Endothelial cell of umbilical vein (primary cell): ENCODE results near the gene PSME3IP1.

Source experiments
- CTCF ChIP-seq, 2 donors: IDR thresholded peaks; 1 replicate in 1 of 2; 2 replicates in 1 of 2; pipeline ENCODE4 v1.5.1; 2011; ENCODE audit warnings: low read length in 2 of 2, mild to moderate bottlenecking in 2 of 2, moderate library complexity in 2 of 2, control low read depth in 1 of 2, inconsistent platforms in 1 of 2, low read depth in 1 of 2; ENCODE audit not compliant: insufficient read depth in 1 of 2; ENCODE audit errors: extremely low read depth in 1 of 2
- EZH2 ChIP-seq: IDR thresholded peaks from 2 replicates; pipeline ENCODE4 v1.6.1; 2012; ENCODE audit warnings: borderline replicate concordance, low read depth, mild to moderate bottlenecking, moderate library complexity, low read length, inconsistent platforms; ENCODE audit not compliant: severe bottlenecking
- FOS ChIP-seq: IDR thresholded peaks from 2 replicates; pipeline ENCODE4 v1.6.1; 2011; ENCODE audit warnings: mild to moderate bottlenecking, low read length, moderate library complexity, borderline replicate concordance; ENCODE audit not compliant: insufficient read depth
- GATA2 ChIP-seq: IDR thresholded peaks from 2 replicates; pipeline ENCODE4 v1.7.0; 2011; ENCODE audit warnings: low read depth, mild to moderate bottlenecking, moderate library complexity, mixed read lengths, low read length; ENCODE audit not compliant: insufficient read length, insufficient read depth
- JUN ChIP-seq: IDR thresholded peaks from 2 replicates; pipeline ENCODE4 v1.6.1; 2011; ENCODE audit warnings: borderline replicate concordance, low read depth; ENCODE audit not compliant: insufficient read length, insufficient read depth
- MAX ChIP-seq: IDR thresholded peaks from 2 replicates; pipeline ENCODE4 v1.6.1; 2011; ENCODE audit not compliant: insufficient read depth, insufficient read length
- MYC ChIP-seq: IDR thresholded peaks from one replicate; pipeline ENCODE4 v1.6.1; 2011; ENCODE audit warnings: mild to moderate bottlenecking, low read depth, low read length
- POLR2A ChIP-seq: IDR thresholded peaks from 2 replicates; pipeline ENCODE4 v1.6.1; 2012; ENCODE audit warnings: low read depth, mild to moderate bottlenecking, control low read depth, low read length
- POLR2AphosphoS5 ChIP-seq: IDR thresholded peaks from 2 replicates; pipeline ENCODE4 v1.6.1; 2012; ENCODE audit warnings: low read depth, mild to moderate bottlenecking, control low read depth, low read length, moderate library complexity; ENCODE audit not compliant: insufficient read depth

GRCh38 chr16:57106767-57107166, 79.1 kb downstream of the PSME3IP1 start:
- TF ChIP-seq POLR2AphosphoS5 (no peak), GATA2 (no peak), POLR2A (no peak), CTCF (IDR thresholded peaks at IDR 0.05; ENCODE audit: extremely low read depth in 1 of 2, insufficient read depth in 1 of 2, low read depth in 1 of 2, low read length in 2 of 2) (no peak), JUN (no peak), EZH2 (no peak), MAX (no peak), MYC (no peak), FOS (no peak)
